ENCODE data around the gene AKT3.

DNA sequence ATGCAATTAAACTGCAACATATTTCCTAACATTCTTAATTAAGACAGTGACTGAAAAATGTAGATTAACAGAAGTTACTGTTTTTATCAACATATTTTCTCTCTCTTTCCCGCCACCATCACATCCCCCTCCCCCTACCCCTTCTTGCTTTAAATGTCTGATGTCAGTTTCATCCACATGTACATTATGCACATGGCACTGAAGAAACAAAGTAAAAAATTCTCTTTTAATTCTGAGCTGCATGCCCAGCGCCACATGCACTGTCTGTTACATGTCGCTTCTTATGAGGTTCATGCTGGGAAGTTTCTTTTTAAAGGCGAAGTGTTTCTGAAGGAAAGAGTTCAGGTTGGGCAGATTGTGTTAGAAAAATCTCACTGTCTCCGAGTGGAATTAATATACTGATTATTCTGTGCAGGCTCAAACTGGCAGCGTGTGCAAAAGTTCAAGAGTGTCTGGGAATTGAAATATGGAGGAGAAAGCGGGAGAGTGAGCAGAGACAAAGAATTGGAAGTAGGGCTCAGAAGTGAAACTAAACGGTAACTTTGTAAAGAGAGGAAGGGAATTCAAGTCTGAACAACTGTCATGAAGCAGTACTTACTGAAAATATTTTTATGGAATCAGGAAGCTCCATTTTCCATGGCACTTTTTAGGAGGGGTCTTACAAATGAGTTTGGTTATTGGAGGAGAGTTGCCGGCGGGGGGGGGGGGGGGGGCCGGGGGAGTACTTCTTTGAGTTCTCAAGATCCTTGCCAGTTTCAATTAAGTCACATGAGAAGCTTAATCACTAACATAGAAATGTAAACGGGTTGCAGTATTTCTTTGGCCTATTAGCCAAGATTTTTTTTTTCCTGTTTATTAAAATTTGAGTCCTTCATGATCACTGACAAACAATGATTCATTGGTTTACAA lies 376.6 kb downstream of the AKT3 start:
- TF ChIP-seq, protein P1, sequence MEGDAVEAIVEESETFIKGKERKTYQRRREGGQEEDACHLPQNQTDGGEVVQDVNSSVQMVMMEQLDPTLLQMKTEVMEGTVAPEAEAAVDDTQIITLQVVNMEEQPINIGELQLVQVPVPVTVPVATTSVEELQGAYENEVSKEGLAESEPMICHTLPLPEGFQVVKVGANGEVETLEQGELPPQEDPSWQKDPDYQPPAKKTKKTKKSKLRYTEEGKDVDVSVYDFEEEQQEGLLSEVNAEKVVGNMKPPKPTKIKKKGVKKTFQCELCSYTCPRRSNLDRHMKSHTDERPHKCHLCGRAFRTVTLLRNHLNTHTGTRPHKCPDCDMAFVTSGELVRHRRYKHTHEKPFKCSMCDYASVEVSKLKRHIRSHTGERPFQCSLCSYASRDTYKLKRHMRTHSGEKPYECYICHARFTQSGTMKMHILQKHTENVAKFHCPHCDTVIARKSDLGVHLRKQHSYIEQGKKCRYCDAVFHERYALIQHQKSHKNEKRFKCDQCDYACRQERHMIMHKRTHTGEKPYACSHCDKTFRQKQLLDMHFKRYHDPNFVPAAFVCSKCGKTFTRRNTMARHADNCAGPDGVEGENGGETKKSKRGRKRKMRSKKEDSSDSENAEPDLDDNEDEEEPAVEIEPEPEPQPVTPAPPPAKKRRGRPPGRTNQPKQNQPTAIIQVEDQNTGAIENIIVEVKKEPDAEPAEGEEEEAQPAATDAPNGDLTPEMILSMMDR (IDR thresholded peaks at IDR 0.05; ENCODE audit: low read length) = no peak
- TF ChIP-seq EZH2phosphoT487 (IDR thresholded peaks at IDR 0.05; ENCODE audit: low read length) (no peak), EZH2 (optimal IDR thresholded peaks at IDR 0.05; ENCODE audit: low read depth, low read length) (no peak)

Data from MM.1S (cell line).